DOHH2 (cell line): ENCODE data around the gene EPHB2.

Experiments used
- EZH2phosphoT487 ChIP-seq: fragments of 200-600 bp; sonication (generic); IDR thresholded peaks from 2 replicates; pipeline ENCODE4 v1.6.1; 2017; ENCODE audit warnings: borderline replicate concordance, mild to moderate bottlenecking, antibody characterized with exemption, low read length, moderate library complexity, mixed read lengths
- TF ChIP-seq, protein P1 (sequence below): fragments of 200-600 bp; sonication (generic); IDR thresholded peaks from one replicate; pipeline ENCODE4 v1.5.1; 2014; ENCODE audit warnings: antibody characterized with exemption, mild to moderate bottlenecking, low read depth, low read length; ENCODE audit not compliant: poor library complexity, severe bottlenecking

- TF ChIP-seq, protein P1, sequence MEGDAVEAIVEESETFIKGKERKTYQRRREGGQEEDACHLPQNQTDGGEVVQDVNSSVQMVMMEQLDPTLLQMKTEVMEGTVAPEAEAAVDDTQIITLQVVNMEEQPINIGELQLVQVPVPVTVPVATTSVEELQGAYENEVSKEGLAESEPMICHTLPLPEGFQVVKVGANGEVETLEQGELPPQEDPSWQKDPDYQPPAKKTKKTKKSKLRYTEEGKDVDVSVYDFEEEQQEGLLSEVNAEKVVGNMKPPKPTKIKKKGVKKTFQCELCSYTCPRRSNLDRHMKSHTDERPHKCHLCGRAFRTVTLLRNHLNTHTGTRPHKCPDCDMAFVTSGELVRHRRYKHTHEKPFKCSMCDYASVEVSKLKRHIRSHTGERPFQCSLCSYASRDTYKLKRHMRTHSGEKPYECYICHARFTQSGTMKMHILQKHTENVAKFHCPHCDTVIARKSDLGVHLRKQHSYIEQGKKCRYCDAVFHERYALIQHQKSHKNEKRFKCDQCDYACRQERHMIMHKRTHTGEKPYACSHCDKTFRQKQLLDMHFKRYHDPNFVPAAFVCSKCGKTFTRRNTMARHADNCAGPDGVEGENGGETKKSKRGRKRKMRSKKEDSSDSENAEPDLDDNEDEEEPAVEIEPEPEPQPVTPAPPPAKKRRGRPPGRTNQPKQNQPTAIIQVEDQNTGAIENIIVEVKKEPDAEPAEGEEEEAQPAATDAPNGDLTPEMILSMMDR = no peak
- TF ChIP-seq EZH2phosphoT487 = no peak
These were observed 27.4 kb downstream of the EPHB2 start for GRCh38 chr1:22738069-22738435.
